CD4-positive, alpha-beta T cell (primary cell): ENCODE measurements around the gene BAG5. TPM values are rescaled to one million over a fixed set of nuclear protein-coding genes. Genes with fewer than 3 reads are reported as not detected.

Experiments used
- ATAC-seq: fragments of 200-7000 bp; cut with Tn5 transposase; one replicate; pipeline ENCODE4 v1.10.0; 2022; ENCODE audit warnings: mild to moderate bottlenecking; ENCODE audit not compliant: poor library complexity
- CTCF ChIA-PET: fragments of 350-600 bp; sonication (Branson Sonifier 250); formaldehyde crosslinking; loops from one replicate; lab custom pipeline; 2021; ENCODE audit warnings: antibody characterized with exemption, inconsistent platforms; lab: Charles Lee
- POLR2A ChIA-PET: fragments of 350-600 bp; sonication (Branson Sonifier 250); formaldehyde crosslinking; loops from one replicate; lab custom pipeline; 2021; ENCODE audit warnings: antibody characterized with exemption, inconsistent platforms; lab: Charles Lee
- DNase-seq, 14 experiments: peaks; one replicate each; pipeline ENCODE4 v3.0.0-alpha.2; 2013 to 2020; ENCODE audit warnings: mixed read lengths in 2 of 14
- H3K27ac ChIP-seq, 2 donors: one replicate each; pipeline versions ENCODE4 v1.5.1 to v1.7.0; 2013; ENCODE audit warnings: low read length in 2 of 2, low read depth in 1 of 2, mild to moderate bottlenecking in 1 of 2
- H3K27me3 ChIP-seq, 2 experiments: 1 replicate in 1 of 2; 2 replicates in 1 of 2; pipeline versions ENCODE4 v1.6.1 to v1.7.0; 2013; ENCODE audit warnings: low read length in 2 of 2, control low read depth in 1 of 2, mild to moderate bottlenecking in 1 of 2, moderate library complexity in 1 of 2; ENCODE audit not compliant: insufficient read depth in 2 of 2, control insufficient read depth in 1 of 2
- H3K36me3 ChIP-seq: one replicate; pipeline ENCODE4 v1.6.1; 2013; ENCODE audit warnings: low read length, control low read depth; ENCODE audit not compliant: insufficient read depth
- H3K4me1 ChIP-seq: one replicate; pipeline ENCODE4 v1.6.1; 2013; ENCODE audit warnings: low read length, control low read depth; ENCODE audit not compliant: insufficient read depth
- H3K4me3 ChIP-seq: one replicate; pipeline ENCODE4 v1.5.1; 2013; ENCODE audit warnings: mild to moderate bottlenecking, low read length, moderate library complexity
- H3K9me3 ChIP-seq, 2 experiments: 1 replicate in 1 of 2; 2 replicates in 1 of 2; pipeline versions ENCODE4 v1.6.1 to v1.7.0; 2013; ENCODE audit warnings: low read length in 2 of 2, mild to moderate bottlenecking in 2 of 2, control low read depth in 1 of 2, moderate library complexity in 1 of 2; ENCODE audit not compliant: control insufficient read depth in 1 of 2, insufficient read depth in 1 of 2
- H3K27ac Mint-ChIP-seq: one replicate; pipeline ENCODE4 v1.8.0; 2020; ENCODE audit warnings: mixed read lengths
- H3K27me3 Mint-ChIP-seq: one replicate; pipeline ENCODE4 v1.8.0; 2021; ENCODE audit warnings: mixed read lengths
- H3K36me3 Mint-ChIP-seq: one replicate; pipeline ENCODE4 v1.8.0; 2021; ENCODE audit warnings: low read depth, mixed read lengths
- H3K4me1 Mint-ChIP-seq: one replicate; pipeline ENCODE4 v1.8.0; 2021; ENCODE audit warnings: low read depth, mixed read lengths
- H3K4me3 Mint-ChIP-seq: one replicate; pipeline ENCODE4 v1.8.0; 2020; ENCODE audit warnings: mild to moderate bottlenecking, mixed read lengths
- H3K9me3 Mint-ChIP-seq: one replicate; pipeline ENCODE4 v1.8.0; 2020; ENCODE audit warnings: mixed read lengths
- CTCF ChIP-seq: fragments of 200-600 bp; IDR thresholded peaks from one replicate; pipeline ENCODE4 v1.8.0; 2022; ENCODE audit warnings: antibody characterized with exemption, mild to moderate bottlenecking
- intact Hi-C, 2 experiments: fragments of 100-400 bp; cut with DNase I in 1 of 2; cut with micrococcal nuclease in 1 of 2; formaldehyde crosslinking; loops; one replicate each; pipeline versions ENCODE4 v1.15.1 to v1.9.0; 2023 to 2025; cut with DNase I, micrococcal nuclease
- total RNA-seq, 174 experiments: library from RNA in 2 of 174; stranded (reverse) in 2 of 174; gene quantifications; one replicate each; pipeline ENCODE4 v1.2.3 and lab custom pipeline; 2021 to 2026

The BAG5 gene
- total RNA-seq, 2 experiments from 2014 or later: 39.4 to 40.3 TPM

DNA sequence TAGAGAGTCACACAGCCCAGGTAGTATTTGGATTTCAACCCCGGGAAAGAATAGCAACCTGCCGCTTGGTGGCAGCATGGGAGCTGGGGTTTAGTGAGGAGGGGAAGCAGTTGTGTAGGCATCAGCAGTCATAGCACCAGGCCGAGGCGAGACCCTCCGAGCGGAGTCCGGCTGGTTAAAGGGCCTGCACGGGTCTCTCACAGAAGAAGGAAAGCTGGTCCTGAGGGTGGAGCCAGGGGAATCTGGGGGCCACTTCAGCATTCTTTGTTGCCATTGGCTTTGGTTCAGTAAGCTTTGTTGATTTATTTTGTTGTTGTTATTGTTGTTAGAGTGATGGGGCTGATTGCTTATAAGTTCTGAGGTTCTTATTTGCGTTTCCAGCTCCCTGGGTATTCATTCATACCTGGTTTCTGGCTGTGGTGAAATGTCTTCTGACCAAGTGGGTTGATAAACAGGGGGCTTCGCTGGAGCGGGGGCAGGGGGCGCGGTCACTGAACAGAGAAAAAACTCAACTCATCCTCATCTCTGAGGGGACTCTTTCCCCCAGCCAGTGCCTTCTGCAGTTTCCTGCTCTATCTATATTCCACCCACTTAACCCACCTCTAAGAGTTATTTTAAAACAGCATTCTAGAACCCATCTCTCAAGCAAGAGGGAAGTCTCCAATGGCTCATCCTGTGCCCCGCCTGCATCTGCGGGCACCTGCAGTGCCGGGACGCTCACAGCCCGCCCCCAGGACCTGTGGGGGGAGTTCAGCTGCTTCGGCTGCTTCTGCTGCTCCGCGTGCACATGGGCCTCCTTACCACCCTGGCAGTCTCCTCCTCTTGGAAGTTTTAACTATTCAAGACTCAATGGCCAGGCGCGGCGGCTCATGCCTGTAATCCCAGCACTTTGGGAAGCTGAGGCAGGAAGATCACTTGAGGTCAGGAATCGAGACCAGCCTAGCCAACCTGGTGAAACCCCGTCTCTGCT is 51.4 kb downstream of the BAG5 start:
- ChIA-PET POLR2A (no interaction called here), CTCF (interaction anchor here (1.6 kb wide), 1 partner anchor 11 kb away, joined by 4 read pairs; no protein-coding TSS in a partner anchor)
- ATAC-seq: no peak
- no peaks in the 10 kb centered on the region for H3K9me3 Mint-ChIP-seq
- no peak for TF ChIP-seq CTCF
- Histone ChIP-seq H3K4me3 (no peak overlapping the region), H3K27me3 (no peaks in the 10 kb centered on the region), H3K4me1 (no peaks in the 10 kb centered on the region), H3K9me3 (no peaks in the 10 kb centered on the region), H3K27ac (no peak overlapping the region), H3K36me3 (peaks cover 14% of the 10 kb centered on the region)
- H3K4me3 Mint-ChIP-seq: no peak overlapping the region
- no peak overlapping the region for H3K27ac Mint-ChIP-seq
- intact Hi-C loops: no loop called here
- peaks cover 40% of the 10 kb centered on the region for H3K36me3 Mint-ChIP-seq
- no peaks in the 10 kb centered on the region for H3K27me3 Mint-ChIP-seq
- DNase-seq: no peak
- H3K4me1 Mint-ChIP-seq: no peaks in the 10 kb centered on the region

DNA sequence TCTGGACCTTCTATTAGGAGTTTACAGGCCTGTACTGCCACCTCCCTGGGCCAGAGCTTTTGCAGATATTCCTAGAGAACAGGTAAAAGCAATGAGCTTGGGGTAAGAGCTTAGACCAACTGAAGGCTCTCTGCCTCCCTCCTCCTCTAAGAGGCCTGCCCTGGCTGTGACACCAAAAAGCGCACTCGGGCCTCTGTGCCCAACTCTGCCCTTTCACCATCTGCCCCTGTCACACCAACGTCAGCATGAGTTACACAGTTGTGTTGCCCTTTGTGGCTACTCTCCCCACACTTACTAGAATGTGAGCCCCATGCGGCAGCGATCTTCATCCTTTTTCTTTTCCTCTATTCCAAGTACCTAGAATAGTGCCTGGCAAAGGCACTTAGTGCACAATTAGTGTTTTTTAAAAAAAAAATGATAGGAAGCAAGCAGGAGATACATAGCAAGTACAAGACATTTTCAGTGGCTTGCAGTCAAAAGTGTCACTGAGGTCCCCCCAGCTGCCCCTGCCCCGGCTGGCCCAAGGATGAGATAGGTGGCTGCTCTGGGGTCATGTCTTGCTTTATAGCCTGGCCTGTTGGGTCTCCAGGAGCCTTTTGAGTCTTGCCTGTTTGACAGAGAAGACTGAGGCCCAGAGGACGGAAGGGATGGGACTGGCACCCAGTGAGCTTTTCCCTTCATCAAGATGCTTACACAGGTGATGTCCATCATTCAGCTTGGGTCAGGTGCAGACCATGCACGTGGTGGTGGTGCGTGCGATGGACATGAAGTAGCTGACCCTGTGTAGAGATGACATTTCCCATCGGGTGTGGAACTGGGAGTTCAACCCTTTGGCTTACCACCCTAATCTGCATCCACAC is 52.4 kb downstream of the BAG5 start:
- H3K4me3 Mint-ChIP-seq: no peak overlapping the region
- H3K27ac ChIP-seq: no peak overlapping the region
- TF ChIP-seq CTCF: no peak
- POLR2A ChIA-PET: no interaction called here
- H3K36me3 Mint-ChIP-seq: peaks cover 47% of the 10 kb centered on the region
- H3K27me3 Mint-ChIP-seq: no peaks in the 10 kb centered on the region
- H3K27ac Mint-ChIP-seq: no peak overlapping the region
- intact Hi-C loops: no loop called here
- no peaks in the 10 kb centered on the region for H3K27me3 ChIP-seq
- DNase-seq (no peak), ATAC-seq (no peak)
- peaks cover 20% of the 10 kb centered on the region for H3K36me3 ChIP-seq
- H3K9me3 ChIP-seq: no peaks in the 10 kb centered on the region
- CTCF ChIA-PET: interaction anchor here (1.6 kb wide), 1 partner anchor 10 kb away, joined by 4 read pairs; no protein-coding TSS in a partner anchor
- H3K4me3 ChIP-seq: no peak overlapping the region
- no peaks in the 10 kb centered on the region for H3K9me3 Mint-ChIP-seq
- H3K4me1 ChIP-seq: no peaks in the 10 kb centered on the region
- H3K4me1 Mint-ChIP-seq: no peaks in the 10 kb centered on the region

DNA sequence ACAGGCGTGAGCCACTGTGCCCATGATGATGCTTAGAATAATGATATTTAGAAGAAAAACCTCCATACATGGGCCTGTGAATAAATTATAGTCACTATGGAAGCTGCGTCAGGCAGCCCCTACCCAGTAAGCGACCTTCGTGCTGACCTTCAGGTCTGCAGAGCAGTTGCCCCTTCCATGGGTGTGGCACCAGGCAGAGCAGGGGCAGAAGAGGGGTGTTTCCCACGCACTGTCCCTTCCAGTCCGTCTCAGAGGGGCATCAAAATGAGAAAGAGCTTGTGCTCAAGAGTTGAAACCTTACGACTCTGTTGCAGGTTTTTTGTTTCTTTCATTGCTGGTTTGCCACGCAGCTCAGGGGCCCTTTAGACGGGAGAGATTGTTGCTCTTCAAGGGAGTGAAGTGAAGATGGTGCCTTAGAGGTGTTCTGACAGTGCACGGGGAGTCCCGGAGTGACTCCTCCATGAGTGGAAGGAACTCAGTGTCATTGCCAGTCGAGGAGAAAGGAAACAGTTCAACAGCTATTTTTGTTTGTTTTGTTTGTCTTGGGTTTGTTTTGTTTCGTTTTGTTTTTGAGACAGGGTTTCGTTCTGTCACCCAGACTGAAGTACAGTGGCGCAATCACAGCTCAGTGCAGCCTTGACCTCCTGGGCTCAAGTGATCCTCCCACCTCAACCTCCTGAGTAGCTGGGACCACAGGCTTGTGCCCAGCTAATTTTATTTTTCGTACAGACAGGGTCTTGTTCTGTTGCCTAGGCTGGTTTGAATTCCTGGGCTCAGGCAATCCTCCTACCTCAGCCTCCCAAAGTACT is 53.7 kb downstream of the BAG5 start:
- TF ChIP-seq CTCF: no peak
- Histone ChIP-seq H3K36me3 (peaks cover 33% of the 10 kb centered on the region), H3K27ac (no peak overlapping the region), H3K4me1 (no peaks in the 10 kb centered on the region), H3K27me3 (no peaks in the 10 kb centered on the region), H3K4me3 (no peak overlapping the region), H3K9me3 (no peaks in the 10 kb centered on the region)
- DNase-seq (no peak), ATAC-seq (no peak)
- Mint-ChIP-seq H3K27me3 (no peaks in the 10 kb centered on the region), H3K36me3 (peaks cover 58% of the 10 kb centered on the region), H3K4me3 (no peak overlapping the region), H3K9me3 (no peaks in the 10 kb centered on the region), H3K4me1 (no peaks in the 10 kb centered on the region), H3K27ac (no peak overlapping the region)
- POLR2A ChIA-PET: interaction anchor here (0.6 kb wide), 1 partner anchor 733 kb away, joined by 3 read pairs; no protein-coding TSS in a partner anchor
- intact Hi-C loops: no loop called here
- CTCF ChIA-PET: interaction anchor here (1.3 kb wide), 1 partner anchor 8 kb away, joined by 3 read pairs; no protein-coding TSS in a partner anchor
